OCI-LY1 (cell line): Measurements from ENCODE around the gene PICALM.

Experiments
- EZH2 ChIP-seq: fragments of 200-600 bp; sonication (generic), shearing (Covaris generic); IDR thresholded peaks from 2 replicates; pipeline ENCODE4 v1.8.0; 2017; ENCODE audit warnings: borderline replicate concordance, mixed run types, mild to moderate bottlenecking, antibody characterized with exemption, low read length, moderate library complexity, mixed read lengths
- TF ChIP-seq, protein P1 (sequence below): fragments of 200-600 bp; sonication (generic), shearing (Covaris generic); IDR thresholded peaks from 2 replicates; pipeline ENCODE4 v1.5.1; 2017; ENCODE audit warnings: mild to moderate bottlenecking, antibody characterized with exemption, low read length, moderate library complexity, mixed read lengths

- TF ChIP-seq, protein P1, sequence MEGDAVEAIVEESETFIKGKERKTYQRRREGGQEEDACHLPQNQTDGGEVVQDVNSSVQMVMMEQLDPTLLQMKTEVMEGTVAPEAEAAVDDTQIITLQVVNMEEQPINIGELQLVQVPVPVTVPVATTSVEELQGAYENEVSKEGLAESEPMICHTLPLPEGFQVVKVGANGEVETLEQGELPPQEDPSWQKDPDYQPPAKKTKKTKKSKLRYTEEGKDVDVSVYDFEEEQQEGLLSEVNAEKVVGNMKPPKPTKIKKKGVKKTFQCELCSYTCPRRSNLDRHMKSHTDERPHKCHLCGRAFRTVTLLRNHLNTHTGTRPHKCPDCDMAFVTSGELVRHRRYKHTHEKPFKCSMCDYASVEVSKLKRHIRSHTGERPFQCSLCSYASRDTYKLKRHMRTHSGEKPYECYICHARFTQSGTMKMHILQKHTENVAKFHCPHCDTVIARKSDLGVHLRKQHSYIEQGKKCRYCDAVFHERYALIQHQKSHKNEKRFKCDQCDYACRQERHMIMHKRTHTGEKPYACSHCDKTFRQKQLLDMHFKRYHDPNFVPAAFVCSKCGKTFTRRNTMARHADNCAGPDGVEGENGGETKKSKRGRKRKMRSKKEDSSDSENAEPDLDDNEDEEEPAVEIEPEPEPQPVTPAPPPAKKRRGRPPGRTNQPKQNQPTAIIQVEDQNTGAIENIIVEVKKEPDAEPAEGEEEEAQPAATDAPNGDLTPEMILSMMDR: no peak
- no peak for TF ChIP-seq EZH2
Measured at GRCh38 chr11:86072211-86072610, 3.3 kb upstream of the PICALM start.
